ENCODE results near the gene HSD11B2. TPM values are rescaled to one million over a fixed set of nuclear protein-coding genes. Genes with fewer than 3 reads are reported as not detected.

HSD11B2 gene
- total RNA-seq, 4 donors from 2014 or later = 0.20 to 2.9 (median 0.60) TPM; not detected in 1

GRCh38 chr16:67387479-67388079 lies 43.3 kb upstream of the HSD11B2 start:
- H3K4me1 ChIP-seq = peaks cover 0 to 35% (median 16%) of the 10 kb centered on the region in 4 donors
- TF ChIP-seq POLR2A (IDR thresholded peaks at IDR 0.05) (no peak), EP300 (IDR thresholded peaks at IDR 0.05) (no peak), CTCF (IDR thresholded peaks at IDR 0.05) (no peak)
- H3K27me3 ChIP-seq = no peaks in the 10 kb centered on the region
- H3K9me3 ChIP-seq = no peaks in the 10 kb centered on the region
- WGBS, 2 donors = 82 to 91% methylated on average over 7 to 8 of the region's 8 CpGs
- DNase-seq (ENCODE audit: low spot score in 2 of 2) = no peak
- no peaks in the 10 kb centered on the region for H3K36me3 ChIP-seq
- no peak overlapping the region for H3K27ac ChIP-seq
- H3K4me3 ChIP-seq = no peak overlapping the region

- Histone ChIP-seq H3K27ac (no peak overlapping the region), H3K4me3 (no peak overlapping the region), H3K27me3 (no peaks in the 10 kb centered on the region), H3K4me1 (peaks cover 0 to 41% (median 22%) of the 10 kb centered on the region in 4 donors), H3K36me3 (no peaks in the 10 kb centered on the region), H3K9me3 (no peaks in the 10 kb centered on the region)
- no peak for TF ChIP-seq POLR2A (IDR thresholded peaks at IDR 0.05)
- no peak for TF ChIP-seq EP300 (IDR thresholded peaks at IDR 0.05)
- TF ChIP-seq CTCF (IDR thresholded peaks at IDR 0.05) = no peak
- no peak for DNase-seq (ENCODE audit: low spot score in 2 of 2)
- 91 to 94% methylated on average over 8 of the region's 8 CpGs for WGBS, 2 donors
Observed at GRCh38 chr16:67388191-67388590, 42.7 kb upstream of the HSD11B2 start.

GRCh38 chr16:67388591-67388990 lies 42.3 kb upstream of the HSD11B2 start:
- Histone ChIP-seq H3K36me3 (no peaks in the 10 kb centered on the region), H3K27ac (no peak overlapping the region), H3K4me1 (peaks cover 0 to 45% (median 26%) of the 10 kb centered on the region in 4 donors), H3K9me3 (no peaks in the 10 kb centered on the region), H3K27me3 (no peaks in the 10 kb centered on the region), H3K4me3 (no peak overlapping the region)
- DNase-seq (ENCODE audit: low spot score in 2 of 2) = no peak
- TF ChIP-seq EP300 (IDR thresholded peaks at IDR 0.05) (no peak), CTCF (IDR thresholded peaks at IDR 0.05) (no peak), POLR2A (IDR thresholded peaks at IDR 0.05) (no peak)
- WGBS, 2 donors = 85 to 94% methylated on average over 2 of the region's 2 CpGs

- DNase-seq (ENCODE audit: low spot score in 2 of 2) = peak in 1 of 2 donors; percentile 49
- no peak overlapping the region for H3K4me3 ChIP-seq
- 61 to 75% methylated on average over 24 to 27 of the region's 27 CpGs for WGBS, 2 donors
Observed at GRCh38 chr16:67389911-67390815, 40.8 kb upstream of the HSD11B2 start.

More at GRCh38 chr16:67389911-67390815, 40.8 kb upstream of the HSD11B2 start:
- TF ChIP-seq EP300 (IDR thresholded peaks at IDR 0.05) (peak in 1 of 2 donors; percentile 69), POLR2A (IDR thresholded peaks at IDR 0.05) (no peak), CTCF (IDR thresholded peaks at IDR 0.05) (no peak)
- Histone ChIP-seq H3K36me3 (no peaks in the 10 kb centered on the region), H3K27me3 (no peaks in the 10 kb centered on the region), H3K27ac (peak overlapping the region in 2 of 4 donors; percentile 42 to 85), H3K4me1 (peaks cover 0 to 59% (median 33%) of the 10 kb centered on the region in 4 donors), H3K9me3 (no peaks in the 10 kb centered on the region)

All from tibial nerve (tissue), 4 donors.